ENCODE results near the gene BLOC1S5.

DNA sequence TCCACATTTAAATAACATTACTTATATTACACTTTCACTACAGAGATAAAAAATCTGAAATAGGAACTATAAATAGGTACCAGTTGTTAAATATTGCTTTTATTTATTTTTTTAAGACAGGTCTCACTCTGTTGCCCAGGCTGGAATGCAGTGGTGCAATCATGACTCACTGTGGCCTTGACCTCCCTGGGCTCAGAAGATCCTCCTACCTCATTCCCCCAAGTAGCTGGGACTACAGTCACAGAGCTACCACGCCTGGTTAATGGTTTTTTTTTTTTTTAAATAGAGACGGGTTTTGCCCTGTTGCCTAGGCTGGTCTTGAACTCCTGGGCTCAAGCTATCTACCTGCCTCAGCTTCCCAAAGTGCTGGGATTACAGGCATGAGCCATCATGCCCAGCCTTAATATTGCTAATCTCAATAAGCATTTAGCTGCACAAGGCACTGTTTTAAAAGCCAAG is 20.9 kb upstream of the BLOC1S5 start:
- TF ChIP-seq POLR2A (IDR thresholded peaks at IDR 0.05) (no peak), CTCF (IDR thresholded peaks at IDR 0.05) (no peak)

Measured in heart left ventricle (tissue), 13 donors.